Esophagus muscularis mucosa (tissue), 4 donors: ENCODE data around the gene CCM2.

Source experiments
- EP300 ChIP-seq: sonication (generic); formaldehyde crosslinking; IDR thresholded peaks from one replicate; pipeline ENCODE4 v1.6.1; 2017; ENCODE audit warnings: antibody characterized with exemption
- POLR2A ChIP-seq: fragments of 450-650 bp; IDR thresholded peaks from one replicate; pipeline ENCODE4 v1.6.1; 2017; ENCODE audit warnings: antibody characterized with exemption, moderate library complexity, mild to moderate bottlenecking, low read depth
- TF ChIP-seq, protein P1 (sequence below), 3 experiments: fragments of 200-600 bp in 2 of 3; fragments of 450-650 bp in 1 of 3; sonication (generic) in 2 of 3; IDR thresholded peaks; one replicate each; pipeline ENCODE4 v1.5.1; 2017 to 2019; ENCODE audit warnings: antibody characterized with exemption in 3 of 3, mild to moderate bottlenecking in 2 of 3, moderate library complexity in 1 of 3

DNA sequence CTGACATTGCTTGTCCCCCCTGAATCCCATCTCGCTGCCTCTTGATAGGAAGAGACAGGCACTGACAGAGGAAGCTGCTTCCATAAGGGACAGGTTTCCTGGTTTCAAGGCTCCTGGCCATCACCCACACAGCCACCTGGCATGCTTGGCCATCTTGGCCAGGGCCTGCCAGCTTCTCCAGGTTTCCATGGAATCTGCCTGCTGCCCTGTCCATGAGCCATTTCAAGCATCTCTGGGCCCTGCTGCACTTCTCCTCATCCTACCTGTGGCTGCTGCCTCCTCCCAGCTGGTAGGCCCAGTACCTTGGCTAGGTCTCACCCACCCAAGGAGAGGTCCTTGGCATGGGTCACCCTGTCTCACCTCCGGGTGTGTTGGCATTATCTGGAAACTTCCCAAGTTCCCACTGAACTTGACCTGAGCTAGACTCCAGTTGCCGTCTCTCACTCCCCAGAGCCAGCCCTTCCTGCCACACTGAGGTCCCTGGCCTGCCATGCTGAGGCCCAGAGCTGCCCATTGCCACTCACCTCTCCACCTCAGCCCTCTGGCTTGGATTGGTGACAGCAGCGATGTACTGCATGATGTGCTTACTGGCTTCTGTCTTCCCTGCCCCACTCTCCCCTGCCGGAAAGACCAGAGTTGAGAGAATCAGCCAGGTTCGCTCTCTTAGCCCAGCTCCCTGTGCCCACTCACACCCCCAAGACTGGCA is 23.8 kb upstream of the CCM2 start:
- TF ChIP-seq EP300 (no peak), POLR2A (no peak)
- TF ChIP-seq, protein P1, sequence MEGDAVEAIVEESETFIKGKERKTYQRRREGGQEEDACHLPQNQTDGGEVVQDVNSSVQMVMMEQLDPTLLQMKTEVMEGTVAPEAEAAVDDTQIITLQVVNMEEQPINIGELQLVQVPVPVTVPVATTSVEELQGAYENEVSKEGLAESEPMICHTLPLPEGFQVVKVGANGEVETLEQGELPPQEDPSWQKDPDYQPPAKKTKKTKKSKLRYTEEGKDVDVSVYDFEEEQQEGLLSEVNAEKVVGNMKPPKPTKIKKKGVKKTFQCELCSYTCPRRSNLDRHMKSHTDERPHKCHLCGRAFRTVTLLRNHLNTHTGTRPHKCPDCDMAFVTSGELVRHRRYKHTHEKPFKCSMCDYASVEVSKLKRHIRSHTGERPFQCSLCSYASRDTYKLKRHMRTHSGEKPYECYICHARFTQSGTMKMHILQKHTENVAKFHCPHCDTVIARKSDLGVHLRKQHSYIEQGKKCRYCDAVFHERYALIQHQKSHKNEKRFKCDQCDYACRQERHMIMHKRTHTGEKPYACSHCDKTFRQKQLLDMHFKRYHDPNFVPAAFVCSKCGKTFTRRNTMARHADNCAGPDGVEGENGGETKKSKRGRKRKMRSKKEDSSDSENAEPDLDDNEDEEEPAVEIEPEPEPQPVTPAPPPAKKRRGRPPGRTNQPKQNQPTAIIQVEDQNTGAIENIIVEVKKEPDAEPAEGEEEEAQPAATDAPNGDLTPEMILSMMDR (IDR thresholded peaks at IDR 0.05) = no peak
